ENCODE results near the gene KPNB1.
A peak's percentile ranks its signal among the peaks of the same experiment; 100 is the strongest.

The KPNB1 gene

DNA sequence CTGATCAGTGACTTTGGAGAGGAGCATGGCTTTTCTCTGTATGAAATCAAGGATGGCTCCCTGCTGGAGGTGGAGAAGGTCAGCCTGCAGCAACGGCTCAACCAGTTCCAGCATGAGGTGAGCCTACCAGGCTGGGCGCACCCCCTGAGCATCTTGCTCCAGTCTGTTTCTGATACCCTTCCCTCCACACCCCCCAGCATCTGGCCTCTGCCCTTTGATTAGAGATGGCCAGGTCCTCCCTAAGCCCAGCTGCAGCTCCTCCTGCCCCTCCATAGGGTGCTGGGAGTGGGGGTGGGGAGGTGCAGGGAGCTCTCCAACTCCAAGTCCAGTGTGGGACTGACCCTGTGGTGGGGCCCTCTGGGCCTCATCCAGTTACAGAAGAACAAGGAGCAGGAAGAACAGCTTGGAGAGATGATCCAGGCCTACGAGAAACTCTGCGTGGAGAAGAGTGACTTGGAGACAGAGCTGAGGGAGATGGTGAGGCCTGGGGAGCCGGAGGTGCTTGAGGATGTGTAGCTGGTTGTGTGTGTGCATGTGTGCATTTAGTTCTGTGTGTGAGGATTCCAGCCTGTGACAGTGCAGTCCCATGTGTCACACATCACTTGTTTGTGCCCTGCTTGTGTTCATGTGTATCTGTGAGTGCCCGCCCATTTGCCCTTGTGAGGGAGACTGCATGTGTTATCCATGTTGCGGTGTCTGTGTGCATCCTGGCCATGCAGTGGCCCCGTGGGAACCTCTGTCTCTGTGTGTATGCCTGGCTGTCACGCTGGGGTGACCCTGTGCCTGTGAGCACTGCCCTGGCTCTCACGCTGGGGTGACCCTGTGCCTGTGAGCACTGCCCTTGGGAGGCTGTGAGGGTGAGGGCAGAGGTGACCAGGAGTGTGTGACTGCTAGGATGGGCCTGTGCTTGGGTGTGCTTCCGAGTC lies 47.3 kb downstream of the KPNB1 start:
- DNase-seq (ENCODE audit: low read depth), result no peak

DNA sequence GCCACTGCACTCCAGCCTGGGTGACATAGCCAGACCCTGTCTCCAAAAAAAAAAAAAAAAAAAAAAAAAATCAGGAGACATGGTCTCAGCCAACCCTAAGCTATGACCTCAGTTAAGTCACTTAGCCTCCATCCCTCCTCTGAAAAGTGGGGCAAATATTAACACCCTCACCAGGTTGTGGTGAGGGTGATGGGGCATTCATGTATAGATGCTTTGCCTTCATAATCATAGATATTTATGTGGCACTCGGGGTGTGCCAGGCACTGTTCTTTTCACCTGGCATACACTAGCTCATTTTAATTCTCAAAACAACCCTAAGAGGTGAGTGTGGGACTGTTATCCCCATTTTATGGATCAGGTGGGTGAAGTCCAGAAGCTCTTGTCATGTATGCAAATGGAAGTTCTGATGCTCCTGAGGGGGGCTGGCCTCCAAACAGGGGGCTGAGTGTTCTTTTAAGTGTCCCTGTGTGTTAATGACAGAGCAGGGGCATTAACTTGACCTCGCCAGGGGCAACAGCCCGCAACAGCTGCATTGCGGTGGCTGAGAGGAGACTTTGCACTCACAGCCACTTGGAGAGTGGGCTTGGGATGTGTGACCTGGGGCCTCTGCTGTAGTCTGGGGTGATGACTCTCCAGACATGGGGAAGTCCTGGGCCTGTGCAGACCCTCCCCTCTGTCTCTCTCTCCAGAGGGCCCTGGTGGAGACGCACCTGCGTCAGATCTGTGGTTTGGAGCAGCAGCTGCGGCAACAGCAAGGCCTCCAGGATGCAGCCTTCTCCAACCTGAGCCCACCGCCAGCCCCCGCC lies 48.4 kb downstream of the KPNB1 start:
- no peak for DNase-seq (ENCODE audit: low read depth)

DNA sequence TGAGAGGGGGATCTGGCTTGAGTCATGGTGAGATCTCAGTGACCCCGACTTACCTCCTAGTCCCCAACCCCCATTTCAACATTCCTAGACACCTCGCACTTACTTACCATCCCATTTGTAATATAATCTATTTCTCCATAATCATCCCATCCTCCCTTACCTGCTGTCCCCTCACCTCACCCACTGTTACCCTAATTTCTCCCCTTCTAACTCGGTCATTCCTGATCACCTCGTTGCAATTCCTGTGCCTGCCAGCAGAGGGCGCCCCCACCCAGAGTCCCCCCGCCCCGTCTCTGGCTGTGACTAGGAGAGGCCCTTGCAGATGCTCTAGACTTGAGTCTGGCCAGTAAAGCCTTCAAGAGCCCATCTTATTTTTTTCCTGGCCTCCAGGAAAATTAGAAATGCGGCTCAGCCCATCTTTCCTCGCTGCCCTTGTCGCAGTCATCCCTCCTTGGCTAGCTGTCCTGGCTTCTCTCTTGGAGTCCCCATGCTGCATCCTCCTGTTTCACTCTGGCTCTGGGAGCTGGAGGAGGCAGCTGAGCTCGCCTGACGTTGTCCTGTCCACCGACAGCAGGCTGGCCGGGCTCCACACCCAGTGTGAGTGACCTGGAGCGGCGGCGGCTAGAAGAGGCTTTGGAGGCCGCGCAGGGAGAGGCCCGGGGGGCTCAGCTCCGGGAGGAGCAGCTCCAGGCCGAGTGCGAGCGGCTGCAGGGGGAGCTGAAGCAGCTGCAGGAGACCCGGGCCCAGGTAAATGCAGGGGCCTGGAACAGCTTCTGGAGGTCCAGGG lies 49.2 kb downstream of the KPNB1 start:
- peak; percentile 80 for DNase-seq (ENCODE audit: low read depth)

DNA sequence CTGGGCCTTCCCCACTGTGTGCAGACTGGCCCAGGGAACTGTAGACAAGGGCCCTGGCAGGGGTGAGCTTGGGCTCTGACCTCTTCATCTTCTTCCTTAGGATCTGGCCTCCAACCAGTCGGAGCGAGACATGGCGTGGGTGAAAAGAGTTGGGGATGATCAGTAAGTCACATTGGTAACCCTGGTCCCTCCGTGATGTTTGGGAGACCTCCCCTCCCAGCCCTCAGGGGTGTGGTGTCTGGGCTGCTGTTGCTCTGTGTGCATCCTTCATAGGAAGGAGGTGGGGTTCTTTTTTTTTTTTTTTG lies 49.8 kb downstream of the KPNB1 start:
- DNase-seq (ENCODE audit: low read depth), result no peak

DNA sequence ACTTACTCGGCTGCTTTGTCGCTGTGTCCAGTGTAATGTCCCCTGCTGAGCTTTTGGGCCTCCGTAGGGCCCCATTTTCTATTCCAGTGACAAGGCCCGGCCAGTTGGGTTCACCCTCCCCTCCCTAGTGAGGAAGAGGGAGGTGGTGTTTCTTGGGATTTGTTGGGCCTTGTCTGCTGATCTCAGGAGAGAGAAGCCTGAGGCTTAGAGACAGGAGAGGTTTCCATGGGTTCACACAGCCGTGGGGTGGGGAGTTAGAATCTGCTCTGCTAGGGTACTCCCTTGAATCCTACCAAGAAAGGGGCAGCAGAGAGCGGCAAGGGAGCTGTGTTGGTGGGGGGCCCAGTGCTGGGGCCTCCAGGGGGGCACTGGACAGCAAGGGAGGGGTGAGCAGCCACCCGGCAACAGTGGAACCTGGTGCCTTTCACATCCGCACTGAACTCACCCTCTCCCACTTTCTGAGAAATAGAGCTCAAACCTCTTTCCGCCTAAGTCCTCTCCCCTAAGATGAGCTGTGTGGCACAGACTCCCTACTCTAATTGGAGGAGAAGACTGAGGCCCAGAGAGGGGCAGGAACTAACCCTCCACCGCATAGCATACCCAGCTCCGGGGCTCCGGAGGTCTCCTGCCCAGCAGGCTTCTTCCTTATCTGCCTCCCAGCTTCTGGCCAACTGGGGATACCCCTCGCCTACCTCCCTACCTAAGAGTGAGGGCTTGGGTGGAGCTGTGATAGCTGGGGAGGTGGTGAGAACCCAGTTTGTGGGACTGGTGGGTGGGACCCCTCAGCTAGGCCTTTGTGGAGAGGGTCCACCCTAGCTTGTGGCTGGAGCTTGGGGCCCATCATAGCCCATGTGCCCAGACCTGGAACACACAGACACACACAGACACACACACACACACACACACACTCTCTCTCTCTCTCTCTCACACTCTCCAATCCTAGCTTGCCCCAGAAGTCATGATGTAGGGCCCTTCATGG lies 51.0 kb downstream of the KPNB1 start:
- no peak for DNase-seq (ENCODE audit: low read depth)

DNA sequence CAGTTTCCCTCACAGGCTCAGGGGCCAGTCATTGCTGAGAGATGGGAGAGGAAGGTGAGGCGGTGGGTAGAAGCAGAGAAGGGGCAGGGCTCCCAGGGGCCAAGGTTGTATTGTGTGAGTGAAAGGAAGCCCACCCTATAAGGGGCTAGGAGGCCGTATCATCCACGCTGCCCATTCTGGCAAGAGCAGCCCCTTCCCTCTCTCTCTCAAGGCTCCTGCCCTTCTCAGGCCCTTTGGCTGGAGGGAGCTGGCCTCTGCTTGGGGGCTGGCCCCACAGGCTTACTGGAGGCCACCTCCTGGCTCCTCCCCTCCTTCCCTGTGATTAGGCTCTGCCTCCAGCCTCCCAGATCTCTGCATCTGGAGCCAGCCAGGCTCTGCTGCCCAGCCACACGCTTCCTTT lies 51.9 kb downstream of the KPNB1 start:
- no peak for DNase-seq (ENCODE audit: low read depth)

DNA sequence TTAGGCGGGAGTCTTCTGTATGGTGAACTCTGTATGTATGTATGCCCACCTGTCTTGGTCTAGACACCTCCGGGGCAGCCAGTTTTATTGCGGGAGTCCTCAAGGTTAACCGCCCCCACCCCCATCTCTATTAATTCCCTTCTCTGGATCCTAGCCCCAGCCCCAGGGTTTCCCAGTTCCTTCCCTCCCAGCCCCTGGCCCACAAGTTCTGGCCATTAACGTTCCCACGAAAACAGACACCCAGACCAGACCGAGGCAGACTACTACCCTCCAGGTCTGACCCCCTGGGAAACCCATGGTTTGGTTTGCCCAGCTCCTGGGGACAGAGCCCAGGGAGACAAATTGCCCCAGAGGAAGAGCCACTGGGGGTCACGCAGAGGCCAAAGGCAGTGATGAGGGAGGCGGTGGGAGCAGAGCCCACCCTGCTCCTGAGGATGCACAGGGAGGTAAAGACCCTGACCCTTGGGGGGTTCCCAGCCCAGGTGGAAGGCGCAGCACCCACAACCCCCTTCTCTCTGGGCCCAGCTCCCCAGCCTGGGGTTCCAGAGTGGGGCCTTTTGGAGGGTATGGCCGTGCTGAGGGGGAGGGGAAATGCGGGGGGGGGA lies 52.8 kb downstream of the KPNB1 start:
- DNase-seq (ENCODE audit: low read depth), result no peak

DNA sequence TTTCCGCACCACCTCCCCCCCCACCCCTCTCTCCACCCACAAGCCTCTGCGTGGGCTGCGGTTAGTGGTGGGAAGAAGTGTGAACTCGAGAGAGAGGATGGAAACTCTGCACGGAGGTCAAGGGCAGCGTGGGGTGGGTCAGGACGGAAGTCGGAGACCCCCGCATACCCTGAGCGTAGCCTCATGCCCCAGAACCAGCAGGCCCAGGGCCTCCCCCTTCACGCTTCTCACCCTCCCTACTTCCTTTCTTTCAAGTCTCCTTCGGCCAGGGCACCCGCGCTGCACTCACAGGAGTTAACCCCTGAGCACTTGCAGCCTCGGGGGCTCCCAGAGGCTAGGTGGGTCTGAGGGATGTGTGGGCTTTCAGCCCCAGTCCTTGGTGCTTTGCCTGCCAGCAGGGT lies 53.5 kb downstream of the KPNB1 start:
- DNase-seq (ENCODE audit: low read depth), result no peak

DNA sequence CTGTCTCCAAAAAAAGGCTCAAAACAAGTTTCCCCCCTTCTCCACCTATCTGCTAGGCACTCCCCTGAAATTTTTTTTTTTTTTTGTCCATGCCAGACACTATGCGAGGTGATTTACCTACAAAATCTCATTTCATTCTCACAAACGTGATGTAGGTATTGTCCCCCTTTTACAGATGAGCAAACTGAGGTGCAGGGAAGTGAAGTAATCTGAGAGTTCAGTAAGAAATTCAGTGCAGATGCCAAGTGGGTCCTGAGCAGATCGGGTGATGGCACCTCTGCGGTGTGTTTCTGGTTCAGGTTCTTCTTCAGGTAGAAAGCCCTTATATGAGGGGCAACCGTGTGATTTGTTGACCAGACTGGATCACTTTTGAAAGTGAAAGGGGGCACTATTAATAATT lies 54.0 kb downstream of the KPNB1 start:
- DNase-seq (ENCODE audit: low read depth), result no peak

DNA sequence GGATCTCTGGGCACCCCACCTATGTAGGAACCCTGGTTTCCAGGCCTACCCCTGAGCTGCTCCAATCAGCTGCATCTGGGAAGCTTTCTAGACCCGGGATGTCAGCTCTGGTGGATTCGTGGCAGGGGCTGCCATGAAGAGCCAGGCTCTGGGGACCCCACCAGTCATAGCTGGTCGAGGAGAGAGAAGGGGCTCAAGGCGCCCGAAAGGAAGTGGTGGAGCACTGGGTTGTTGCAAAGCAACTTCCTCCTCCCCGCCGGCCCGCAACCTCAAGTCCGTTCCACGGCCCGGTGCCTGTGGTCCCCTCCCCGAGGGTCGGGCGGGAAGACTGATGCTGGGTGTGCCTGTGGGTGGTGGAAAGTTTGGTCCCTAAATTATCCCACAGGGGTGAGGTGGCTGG lies 54.4 kb downstream of the KPNB1 start:
- no peak for DNase-seq (ENCODE audit: low read depth)

DNA sequence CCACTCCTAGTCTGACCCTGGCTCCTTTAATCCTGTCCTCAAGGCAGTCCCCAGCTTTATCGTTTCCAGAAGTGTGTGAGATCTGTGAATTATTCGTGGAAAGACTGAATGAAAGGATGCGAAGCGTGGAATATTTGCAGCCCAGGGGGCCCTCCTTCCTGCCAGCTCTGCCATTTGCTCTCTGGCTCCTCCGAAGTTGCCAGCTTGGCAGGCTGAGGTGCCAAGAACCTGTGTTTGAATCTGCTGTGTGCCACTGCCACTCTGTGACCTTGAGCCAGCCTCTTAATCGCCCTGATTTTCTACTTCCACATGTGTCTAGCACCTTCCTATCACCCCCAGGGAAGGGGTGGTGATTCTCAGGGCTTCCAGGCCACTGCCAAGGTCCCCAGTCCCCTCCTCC lies 55.0 kb downstream of the KPNB1 start:
- no peak for DNase-seq (ENCODE audit: low read depth)

DNA sequence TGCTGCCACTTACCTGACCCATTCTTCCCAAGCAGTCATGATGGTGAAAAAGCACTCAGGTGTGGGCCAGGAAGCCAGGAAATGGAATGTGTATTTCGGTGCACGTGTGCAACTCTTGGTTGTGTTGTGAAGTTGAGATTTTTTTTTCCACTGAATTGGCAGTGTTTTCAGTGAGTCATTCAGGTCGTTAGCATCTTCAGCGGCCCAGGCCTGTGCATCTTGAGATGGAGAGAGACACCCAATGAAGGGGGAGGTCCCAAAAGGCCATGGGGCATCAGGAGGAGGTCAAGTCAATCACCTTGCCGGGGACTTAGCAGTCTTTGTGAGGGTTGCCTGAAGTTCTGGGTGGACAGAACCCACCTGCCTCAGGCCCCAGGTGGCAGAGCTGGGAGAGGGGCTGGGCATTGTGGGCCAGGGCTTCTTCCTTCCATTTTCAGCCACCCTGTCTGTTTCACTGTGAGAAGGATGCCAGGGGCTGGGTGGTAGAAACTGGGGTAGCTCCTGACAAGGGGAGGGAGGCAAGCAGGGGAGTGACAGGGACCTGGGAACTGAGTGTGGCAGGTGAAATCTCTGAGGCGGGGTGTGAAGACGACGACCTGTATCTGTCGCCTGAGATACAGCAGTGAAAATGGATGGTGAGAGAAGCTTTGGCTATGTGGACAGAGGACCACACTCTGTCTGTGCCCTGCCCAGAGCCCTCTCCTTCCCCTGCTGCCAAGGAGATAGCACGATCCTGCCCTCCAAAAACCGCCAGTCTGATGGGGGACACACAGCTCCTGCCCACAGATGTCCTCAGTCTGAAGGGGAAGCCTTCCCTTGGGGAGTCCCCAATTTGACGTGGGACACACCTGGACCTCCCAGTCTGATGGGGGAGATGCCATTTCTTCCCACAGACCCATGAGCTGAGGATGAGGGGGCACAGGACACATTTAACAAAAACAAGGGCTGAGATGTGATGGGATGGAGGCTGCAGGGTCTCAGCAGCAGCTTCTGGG lies 56.1 kb downstream of the KPNB1 start:
- DNase-seq (ENCODE audit: low read depth), result no peak

DNA sequence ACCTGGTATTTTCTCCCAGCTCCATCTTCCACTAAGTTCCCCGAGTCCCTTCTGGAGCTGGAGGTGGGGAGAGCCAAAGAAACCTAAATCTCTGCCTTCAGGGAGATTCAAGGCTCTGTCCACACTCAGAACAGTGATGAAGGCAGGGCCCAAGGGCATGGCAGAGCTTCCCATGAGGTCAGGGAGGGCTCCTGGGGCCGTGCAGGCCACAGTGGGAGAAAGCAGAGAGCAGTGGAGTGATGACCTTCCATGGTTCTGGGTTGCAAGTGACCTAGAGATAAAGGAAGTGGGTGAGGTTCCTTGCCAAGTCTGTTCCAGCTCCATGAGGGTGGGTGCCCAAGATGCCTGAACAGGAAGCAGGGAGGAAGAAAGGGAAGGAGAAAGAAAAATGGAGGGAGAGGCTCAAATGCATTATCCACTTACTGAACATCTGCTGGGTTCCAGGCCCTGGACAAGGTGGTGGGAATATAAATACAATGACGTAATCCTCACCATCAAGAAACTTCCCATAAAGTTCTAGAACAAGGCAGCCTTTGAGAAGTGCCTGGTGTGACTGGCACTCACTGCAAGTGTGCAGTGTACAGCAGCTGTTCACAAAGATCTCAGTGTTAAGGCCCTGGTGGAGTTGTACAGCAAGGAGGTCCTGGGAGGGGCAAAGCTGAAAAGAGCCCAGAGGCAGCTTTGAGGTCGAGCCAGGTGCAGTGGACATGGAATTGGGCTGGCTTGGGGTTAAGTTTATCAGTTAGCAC lies 57.5 kb downstream of the KPNB1 start:
- no peak for DNase-seq (ENCODE audit: low read depth)

DNA sequence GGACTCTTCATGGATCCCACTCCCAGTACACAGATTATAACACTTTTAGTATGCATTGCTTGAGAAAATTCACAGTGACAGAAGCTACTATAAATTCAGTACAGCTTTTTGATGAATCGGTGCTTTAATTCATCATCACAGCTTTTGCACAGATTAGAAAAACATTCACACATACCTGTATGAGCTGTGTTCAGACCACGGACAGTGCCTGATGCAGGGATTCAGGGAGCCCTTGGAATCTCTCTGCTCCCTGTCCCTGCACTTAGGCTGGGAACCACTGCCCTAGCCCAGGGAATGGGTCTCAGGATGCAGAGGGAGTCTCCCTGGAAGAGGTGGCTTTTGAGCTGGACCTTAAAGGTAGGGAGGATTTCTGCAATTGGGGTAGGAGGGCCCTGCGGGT lies 58.2 kb downstream of the KPNB1 start:
- no peak for DNase-seq (ENCODE audit: low read depth)

DNA sequence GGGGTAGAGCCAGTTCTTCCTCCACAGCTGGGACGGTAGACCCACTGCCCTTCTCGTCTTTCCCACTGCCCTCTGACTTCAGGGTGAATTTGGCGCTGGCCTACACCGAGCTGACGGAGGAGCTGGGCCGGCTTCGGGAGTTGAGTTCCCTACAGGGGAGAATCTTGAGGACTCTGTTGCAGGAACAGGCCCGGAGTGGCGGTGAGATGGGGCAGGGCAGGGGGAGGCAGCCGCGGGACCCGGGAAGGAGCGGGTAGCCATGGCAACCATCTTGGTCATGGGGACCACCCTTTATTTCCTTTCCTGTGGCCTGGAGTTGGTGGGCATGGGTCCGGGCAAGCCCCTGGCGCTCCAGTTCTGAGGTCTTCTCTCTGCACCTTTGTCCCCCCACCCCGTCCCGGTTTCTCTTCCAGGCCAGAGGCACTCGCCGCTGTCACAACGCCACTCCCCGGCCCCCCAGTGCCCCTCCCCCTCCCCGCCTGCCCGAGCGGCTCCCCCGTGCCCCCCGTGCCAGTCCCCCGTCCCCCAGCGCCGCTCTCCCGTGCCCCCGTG lies 58.7 kb downstream of the KPNB1 start:
- no peak for DNase-seq (ENCODE audit: low read depth)

DNA sequence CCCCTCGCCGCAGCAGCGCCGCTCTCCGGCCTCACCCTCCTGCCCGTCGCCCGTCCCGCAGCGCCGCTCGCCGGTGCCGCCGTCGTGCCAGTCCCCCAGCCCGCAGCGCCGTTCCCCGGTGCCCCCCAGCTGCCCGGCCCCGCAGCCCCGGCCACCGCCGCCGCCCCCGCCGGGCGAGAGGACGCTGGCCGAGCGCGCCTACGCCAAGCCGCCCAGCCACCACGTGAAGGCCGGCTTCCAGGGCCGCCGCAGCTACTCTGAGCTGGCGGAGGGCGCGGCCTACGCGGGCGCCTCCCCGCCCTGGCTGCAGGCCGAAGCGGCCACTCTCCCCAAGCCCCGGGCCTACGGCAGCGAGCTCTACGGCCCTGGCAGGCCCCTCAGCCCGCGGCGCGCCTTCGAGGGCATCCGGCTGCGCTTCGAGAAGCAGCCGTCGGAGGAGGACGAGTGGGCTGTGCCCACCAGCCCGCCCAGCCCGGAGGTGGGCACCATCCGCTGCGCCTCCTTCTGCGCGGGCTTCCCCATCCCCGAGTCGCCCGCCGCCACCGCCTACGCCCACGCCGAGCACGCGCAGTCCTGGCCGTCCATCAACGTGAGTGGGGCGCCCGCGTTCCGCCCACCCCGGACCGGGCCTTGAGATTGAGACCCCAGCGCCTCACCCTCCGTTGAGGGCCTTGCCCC lies 59.3 kb downstream of the KPNB1 start:
- DNase-seq (ENCODE audit: low read depth), result no peak

DNA sequence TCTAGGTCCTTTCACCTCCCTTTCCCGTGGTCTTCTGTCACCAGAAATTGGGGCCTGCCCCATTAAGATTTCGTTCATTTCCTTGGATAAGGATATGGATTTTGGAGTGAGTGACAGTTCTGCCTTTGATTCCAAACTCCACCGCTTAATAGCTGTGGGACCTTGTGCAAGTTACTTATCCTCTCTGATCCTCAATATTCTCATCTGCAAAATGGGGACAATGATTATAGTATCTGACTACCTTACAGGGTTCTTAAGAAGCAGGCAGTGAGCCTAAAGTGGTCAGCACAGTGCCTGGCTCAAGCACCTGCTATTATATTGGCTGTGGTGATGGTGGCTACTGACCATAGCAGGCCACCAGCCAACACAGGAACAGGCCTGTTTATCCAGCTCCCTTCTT lies 59.9 kb downstream of the KPNB1 start:
- DNase-seq (ENCODE audit: low read depth), result no peak

Measured in stimulated activated CD8-positive, alpha-beta memory T cell treated with anti-CD3 and anti-CD28 coated beads, Interleukin-12 subunit alpha, Interleukin-12 subunit beta, amount 100 ng/mL, for 1 hour (primary cell).